HepG2 (cell line): ENCODE results near the gene ARSB. TPM values are rescaled to one million over a fixed set of nuclear protein-coding genes. Genes with fewer than 3 reads are reported as not detected.
A peak's percentile ranks its signal among the peaks of the same experiment; 100 is the strongest.

Experiments used
- HNF4G ChIP-seq, 2 experiments: sonication (generic) in 1 of 2; formaldehyde crosslinking in 1 of 2; IDR thresholded peaks; 2 replicates each; pipeline versions ENCODE4 v1.4.0 to v1.6.1; 2011 to 2020; ENCODE audit warnings: borderline replicate concordance in 2 of 2, low read depth in 2 of 2, mild to moderate bottlenecking in 2 of 2, low read length in 1 of 2, missing genetic modification reagents in 1 of 2, moderate library complexity in 1 of 2
- HNRNPL ChIP-seq: fragments of 200-400 bp; formaldehyde crosslinking; IDR thresholded peaks from 2 replicates; pipeline ENCODE4 v1.6.1; 2017; ENCODE audit warnings: mild to moderate bottlenecking, low read depth, low read length
- NFE2 ChIP-seq: sonication (generic); formaldehyde crosslinking; IDR thresholded peaks from 2 replicates; pipeline ENCODE4 v1.4.0; 2020; ENCODE audit warnings: missing genetic modification reagents
- ONECUT2 ChIP-seq: sonication (generic); formaldehyde crosslinking; IDR thresholded peaks from 2 replicates; pipeline ENCODE4 v1.4.0; 2020; ENCODE audit warnings: missing genetic modification reagents
- SMAD3 ChIP-seq: sonication (generic); formaldehyde crosslinking; IDR thresholded peaks from 2 replicates; pipeline ENCODE4 v1.4.0; 2020; ENCODE audit warnings: missing genetic modification reagents
- SMARCE1 ChIP-seq: fragments of 450-650 bp; IDR thresholded peaks from 2 replicates; pipeline ENCODE4 v1.6.1; 2017; ENCODE audit warnings: borderline replicate concordance
- ZNF30 ChIP-seq: sonication (generic); formaldehyde crosslinking; IDR thresholded peaks from 2 replicates; pipeline ENCODE4 v1.5.0; 2020; ENCODE audit warnings: mild to moderate bottlenecking, missing genetic modification reagents
- ZNF562 ChIP-seq: sonication (generic); formaldehyde crosslinking; IDR thresholded peaks from 2 replicates; pipeline ENCODE4 v1.8.0; 2022; ENCODE audit warnings: missing genetic modification reagents, borderline replicate concordance
- ZNF607 ChIP-seq: sonication (generic); formaldehyde crosslinking; IDR thresholded peaks from 2 replicates; pipeline ENCODE4 v1.5.1; 2020; ENCODE audit warnings: missing genetic modification reagents, mild to moderate bottlenecking, borderline replicate concordance
- polyA plus RNA-seq, 8 experiments: library from polyadenylated mRNA; depleted of rRNA in 3 of 8; stranded (reverse) in 7 of 8; unstranded in 1 of 8; fragments of >200 nt; fragmentation: Illumina TruSeq in 4 of 8; extraction: Trizol in 4 of 8; gene quantifications; 2 replicates each; pipeline versions ENCODE4 v1.2.1 to v1.2.3, GENCODE V29; 2011 to 2016; ENCODE audit warnings: low read depth in 4 of 8, missing spikeins in 1 of 8, mixed read lengths in 1 of 8; ENCODE audit not compliant: insufficient read depth in 1 of 8
- total RNA-seq, 5 experiments: library from RNA; depleted of rRNA; stranded (reverse); fragments of >200 nt; fragmentation: Illumina TruSeq; extraction: Trizol; gene quantifications; 2 replicates each; pipeline ENCODE4 v1.2.3, GENCODE V29; 2016; ENCODE audit warnings: low read depth in 1 of 5
- TF ChIP-seq, protein P1 (sequence below): sonication (generic); formaldehyde crosslinking; IDR thresholded peaks from 2 replicates; pipeline ENCODE4 v1.9.0; 2021; ENCODE audit warnings: mild to moderate bottlenecking, missing genetic modification reagents
- TF ChIP-seq, protein P2 (sequence below): sonication (generic); formaldehyde crosslinking; IDR thresholded peaks from 2 replicates; pipeline ENCODE4 v1.4.0; 2020; ENCODE audit warnings: mild to moderate bottlenecking, missing genetic modification reagents
- TF ChIP-seq, protein P3 (sequence below): sonication (generic); formaldehyde crosslinking; IDR thresholded peaks from 2 replicates; pipeline ENCODE4 v1.4.0; 2020; ENCODE audit warnings: missing genetic modification reagents, borderline replicate concordance
- TF ChIP-seq, protein P4 (sequence below): sonication (generic); formaldehyde crosslinking; IDR thresholded peaks from 2 replicates; pipeline ENCODE4 v1.5.0; 2020; ENCODE audit warnings: mild to moderate bottlenecking, low read depth, missing genetic modification reagents, borderline replicate concordance

The ARSB gene
- total and polyA plus RNA-seq, 2 of the 13 experiments (the other 11 are each of a cell fraction or from before 2014, with no cell fraction given), result 52.6 to 66.4 TPM

DNA sequence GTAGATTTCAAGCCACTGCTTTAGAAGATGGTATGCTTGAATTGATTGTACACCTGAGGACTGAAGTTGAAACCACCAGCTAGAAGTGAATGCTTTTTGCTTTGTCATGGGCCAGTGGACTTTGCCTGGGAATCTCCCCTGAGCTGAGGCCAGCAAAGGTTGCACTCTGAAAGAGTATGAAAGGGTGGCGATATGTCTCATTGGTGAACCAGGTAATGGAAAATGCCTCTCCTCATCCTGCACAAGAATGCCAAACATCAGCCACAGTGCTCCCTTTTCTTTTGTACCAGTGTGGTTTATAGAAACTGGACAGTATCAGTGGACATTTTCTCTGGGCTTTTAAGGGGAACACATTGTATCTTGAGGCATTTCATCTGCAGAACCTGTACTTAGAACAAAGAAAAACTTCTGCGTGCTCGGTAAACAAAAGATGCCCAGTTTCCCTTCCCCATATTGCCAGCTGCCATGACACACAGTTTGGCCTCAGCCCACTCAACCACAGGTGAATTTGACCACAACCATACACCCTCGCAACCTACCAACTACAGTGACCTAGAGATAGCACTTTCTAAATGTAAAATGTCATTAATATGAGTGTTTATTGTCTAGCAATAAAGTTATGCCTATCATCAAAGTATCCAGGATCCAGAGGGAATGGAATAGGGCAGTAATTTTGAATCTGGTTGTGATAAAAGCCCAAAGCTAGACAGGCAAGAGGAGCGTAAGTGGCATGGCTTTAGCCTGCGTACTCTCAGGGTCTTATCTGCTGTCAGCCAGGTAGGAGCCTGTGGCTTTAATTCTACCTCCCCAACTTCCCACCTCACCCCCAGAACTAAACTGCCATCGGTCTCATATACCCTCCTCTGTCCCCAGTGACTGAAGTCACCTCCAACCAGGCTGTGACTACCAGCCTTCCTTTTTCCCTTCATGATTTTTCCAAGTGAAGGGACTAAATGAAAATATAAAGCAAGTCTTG, 257.0 kb downstream of the ARSB start (continued):
- TF ChIP-seq, protein P1, sequence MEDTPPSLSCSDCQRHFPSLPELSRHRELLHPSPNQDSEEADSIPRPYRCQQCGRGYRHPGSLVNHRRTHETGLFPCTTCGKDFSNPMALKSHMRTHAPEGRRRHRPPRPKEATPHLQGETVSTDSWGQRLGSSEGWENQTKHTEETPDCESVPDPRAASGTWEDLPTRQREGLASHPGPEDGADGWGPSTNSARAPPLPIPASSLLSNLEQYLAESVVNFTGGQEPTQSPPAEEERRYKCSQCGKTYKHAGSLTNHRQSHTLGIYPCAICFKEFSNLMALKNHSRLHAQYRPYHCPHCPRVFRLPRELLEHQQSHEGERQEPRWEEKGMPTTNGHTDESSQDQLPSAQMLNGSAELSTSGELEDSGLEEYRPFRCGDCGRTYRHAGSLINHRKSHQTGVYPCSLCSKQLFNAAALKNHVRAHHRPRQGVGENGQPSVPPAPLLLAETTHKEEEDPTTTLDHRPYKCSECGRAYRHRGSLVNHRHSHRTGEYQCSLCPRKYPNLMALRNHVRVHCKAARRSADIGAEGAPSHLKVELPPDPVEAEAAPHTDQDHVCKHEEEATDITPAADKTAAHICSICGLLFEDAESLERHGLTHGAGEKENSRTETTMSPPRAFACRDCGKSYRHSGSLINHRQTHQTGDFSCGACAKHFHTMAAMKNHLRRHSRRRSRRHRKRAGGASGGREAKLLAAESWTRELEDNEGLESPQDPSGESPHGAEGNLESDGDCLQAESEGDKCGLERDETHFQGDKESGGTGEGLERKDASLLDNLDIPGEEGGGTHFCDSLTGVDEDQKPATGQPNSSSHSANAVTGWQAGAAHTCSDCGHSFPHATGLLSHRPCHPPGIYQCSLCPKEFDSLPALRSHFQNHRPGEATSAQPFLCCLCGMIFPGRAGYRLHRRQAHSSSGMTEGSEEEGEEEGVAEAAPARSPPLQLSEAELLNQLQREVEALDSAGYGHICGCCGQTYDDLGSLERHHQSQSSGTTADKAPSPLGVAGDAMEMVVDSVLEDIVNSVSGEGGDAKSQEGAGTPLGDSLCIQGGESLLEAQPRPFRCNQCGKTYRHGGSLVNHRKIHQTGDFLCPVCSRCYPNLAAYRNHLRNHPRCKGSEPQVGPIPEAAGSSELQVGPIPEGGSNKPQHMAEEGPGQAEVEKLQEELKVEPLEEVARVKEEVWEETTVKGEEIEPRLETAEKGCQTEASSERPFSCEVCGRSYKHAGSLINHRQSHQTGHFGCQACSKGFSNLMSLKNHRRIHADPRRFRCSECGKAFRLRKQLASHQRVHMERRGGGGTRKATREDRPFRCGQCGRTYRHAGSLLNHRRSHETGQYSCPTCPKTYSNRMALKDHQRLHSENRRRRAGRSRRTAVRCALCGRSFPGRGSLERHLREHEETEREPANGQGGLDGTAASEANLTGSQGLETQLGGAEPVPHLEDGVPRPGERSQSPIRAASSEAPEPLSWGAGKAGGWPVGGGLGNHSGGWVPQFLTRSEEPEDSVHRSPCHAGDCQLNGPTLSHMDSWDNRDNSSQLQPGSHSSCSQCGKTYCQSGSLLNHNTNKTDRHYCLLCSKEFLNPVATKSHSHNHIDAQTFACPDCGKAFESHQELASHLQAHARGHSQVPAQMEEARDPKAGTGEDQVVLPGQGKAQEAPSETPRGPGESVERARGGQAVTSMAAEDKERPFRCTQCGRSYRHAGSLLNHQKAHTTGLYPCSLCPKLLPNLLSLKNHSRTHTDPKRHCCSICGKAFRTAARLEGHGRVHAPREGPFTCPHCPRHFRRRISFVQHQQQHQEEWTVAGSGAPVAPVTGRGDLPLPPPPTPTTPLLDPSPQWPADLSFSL (CRISPR knock-in tag), result no peak
- no peak for TF ChIP-seq ZNF562 (CRISPR knock-in tag)
- TF ChIP-seq SMARCE1, result no peak
- peak; percentile 97 for TF ChIP-seq NFE2
- no peak for TF ChIP-seq ZNF30
- no peak for TF ChIP-seq ZNF607 (CRISPR knock-in tag)
- TF ChIP-seq ONECUT2 (CRISPR knock-in tag), result 0 out of 2 replicates have a peak, but pooled peaks have one; percentile 9
- TF ChIP-seq, protein P2, sequence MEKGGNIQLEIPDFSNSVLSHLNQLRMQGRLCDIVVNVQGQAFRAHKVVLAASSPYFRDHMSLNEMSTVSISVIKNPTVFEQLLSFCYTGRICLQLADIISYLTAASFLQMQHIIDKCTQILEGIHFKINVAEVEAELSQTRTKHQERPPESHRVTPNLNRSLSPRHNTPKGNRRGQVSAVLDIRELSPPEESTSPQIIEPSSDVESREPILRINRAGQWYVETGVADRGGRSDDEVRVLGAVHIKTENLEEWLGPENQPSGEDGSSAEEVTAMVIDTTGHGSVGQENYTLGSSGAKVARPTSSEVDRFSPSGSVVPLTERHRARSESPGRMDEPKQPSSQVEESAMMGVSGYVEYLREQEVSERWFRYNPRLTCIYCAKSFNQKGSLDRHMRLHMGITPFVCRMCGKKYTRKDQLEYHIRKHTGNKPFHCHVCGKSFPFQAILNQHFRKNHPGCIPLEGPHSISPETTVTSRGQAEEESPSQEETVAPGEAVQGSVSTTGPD (CRISPR knock-in tag), result no peak
- TF ChIP-seq SMAD3, result 0 out of 2 replicates have a peak, but pooled peaks have one; percentile 27
- TF ChIP-seq HNRNPL, result no peak
- peak; percentile 94 for TF ChIP-seq HNF4G (IDR thresholded peaks at IDR 0.05; ENCODE audit: borderline replicate concordance, low read depth, low read length)
- TF ChIP-seq HNF4G (CRISPR knock-in tag; IDR thresholded peaks at IDR 0.05; ENCODE audit: borderline replicate concordance, low read depth), result peak; percentile 93; the same call in 1 of the 2 replicates
- TF ChIP-seq, protein P3, sequence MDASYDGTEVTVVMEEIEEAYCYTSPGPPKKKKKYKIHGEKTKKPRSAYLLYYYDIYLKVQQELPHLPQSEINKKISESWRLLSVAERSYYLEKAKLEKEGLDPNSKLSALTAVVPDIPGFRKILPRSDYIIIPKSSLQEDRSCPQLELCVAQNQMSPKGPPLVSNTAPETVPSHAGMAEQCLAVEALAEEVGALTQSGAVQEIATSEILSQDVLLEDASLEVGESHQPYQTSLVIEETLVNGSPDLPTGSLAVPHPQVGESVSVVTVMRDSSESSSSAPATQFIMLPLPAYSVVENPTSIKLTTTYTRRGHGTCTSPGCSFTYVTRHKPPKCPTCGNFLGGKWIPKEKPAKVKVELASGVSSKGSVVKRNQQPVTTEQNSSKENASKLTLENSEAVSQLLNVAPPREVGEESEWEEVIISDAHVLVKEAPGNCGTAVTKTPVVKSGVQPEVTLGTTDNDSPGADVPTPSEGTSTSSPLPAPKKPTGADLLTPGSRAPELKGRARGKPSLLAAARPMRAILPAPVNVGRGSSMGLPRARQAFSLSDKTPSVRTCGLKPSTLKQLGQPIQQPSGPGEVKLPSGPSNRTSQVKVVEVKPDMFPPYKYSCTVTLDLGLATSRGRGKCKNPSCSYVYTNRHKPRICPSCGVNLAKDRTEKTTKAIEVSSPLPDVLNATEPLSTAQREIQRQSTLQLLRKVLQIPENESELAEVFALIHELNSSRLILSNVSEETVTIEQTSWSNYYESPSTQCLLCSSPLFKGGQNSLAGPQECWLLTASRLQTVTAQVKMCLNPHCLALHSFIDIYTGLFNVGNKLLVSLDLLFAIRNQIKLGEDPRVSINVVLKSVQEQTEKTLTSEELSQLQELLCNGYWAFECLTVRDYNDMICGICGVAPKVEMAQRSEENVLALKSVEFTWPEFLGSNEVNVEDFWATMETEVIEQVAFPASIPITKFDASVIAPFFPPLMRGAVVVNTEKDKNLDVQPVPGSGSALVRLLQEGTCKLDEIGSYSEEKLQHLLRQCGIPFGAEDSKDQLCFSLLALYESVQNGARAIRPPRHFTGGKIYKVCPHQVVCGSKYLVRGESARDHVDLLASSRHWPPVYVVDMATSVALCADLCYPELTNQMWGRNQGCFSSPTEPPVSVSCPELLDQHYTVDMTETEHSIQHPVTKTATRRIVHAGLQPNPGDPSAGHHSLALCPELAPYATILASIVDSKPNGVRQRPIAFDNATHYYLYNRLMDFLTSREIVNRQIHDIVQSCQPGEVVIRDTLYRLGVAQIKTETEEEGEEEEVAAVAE, result peak; percentile 52; the same call in 1 of the 2 replicates
- TF ChIP-seq, protein P4, sequence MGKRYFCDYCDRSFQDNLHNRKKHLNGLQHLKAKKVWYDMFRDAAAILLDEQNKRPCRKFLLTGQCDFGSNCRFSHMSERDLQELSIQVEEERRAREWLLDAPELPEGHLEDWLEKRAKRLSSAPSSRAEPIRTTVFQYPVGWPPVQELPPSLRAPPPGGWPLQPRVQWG (CRISPR knock-in tag), result no peak
